Measurements from ENCODE around the gene OR51B5.
"Not testable (repeated sequence)": the region's sequence is repeated elsewhere in the genome, so short reads cannot be mapped to it uniquely, and the experiment has no call there.

The OR51B5 gene, protein sequence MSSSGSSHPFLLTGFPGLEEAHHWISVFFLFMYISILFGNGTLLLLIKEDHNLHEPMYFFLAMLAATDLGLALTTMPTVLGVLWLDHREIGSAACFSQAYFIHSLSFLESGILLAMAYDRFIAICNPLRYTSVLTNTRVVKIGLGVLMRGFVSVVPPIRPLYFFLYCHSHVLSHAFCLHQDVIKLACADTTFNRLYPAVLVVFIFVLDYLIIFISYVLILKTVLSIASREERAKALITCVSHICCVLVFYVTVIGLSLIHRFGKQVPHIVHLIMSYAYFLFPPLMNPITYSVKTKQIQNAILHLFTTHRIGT

DNA sequence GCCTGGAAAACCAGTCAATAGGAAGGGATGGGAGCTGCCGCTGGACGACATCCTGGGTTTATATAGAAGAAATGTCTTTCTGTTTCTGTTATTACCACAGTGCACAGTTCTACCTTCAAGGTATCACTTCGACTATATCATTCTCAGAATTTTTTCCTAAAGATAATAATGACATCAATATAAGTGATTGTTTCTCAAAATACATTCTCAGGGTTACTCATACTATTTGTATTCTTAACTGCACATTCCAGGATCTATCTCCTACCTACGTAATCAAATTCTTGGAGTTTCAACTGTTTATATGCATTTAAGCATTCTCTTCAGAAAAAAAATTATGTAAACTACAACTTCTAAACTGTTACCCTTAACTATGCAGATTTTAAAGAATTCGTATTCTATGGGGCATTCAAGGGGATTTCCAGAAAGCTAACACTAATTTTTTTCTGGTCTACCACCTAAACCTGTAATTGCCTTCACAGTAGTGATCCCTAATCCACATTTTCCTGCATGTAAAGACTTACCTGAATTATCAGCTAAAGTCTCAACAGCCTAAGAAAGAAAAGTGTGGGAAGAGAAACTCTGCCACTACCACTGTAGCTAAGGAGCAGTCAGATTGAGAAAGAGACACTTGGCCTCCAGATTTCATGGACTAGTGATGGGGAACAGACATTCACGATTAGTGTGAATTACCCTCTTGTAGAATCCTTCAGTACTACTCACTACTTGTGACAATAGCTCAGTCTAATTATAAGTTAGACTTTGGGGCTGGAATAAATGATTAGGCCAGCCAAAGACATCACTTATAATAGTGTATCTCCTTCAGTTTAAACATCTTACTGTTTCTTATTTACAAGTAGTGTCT, at the start of gene OR51B5:
TSS of gene OR51B5 (minus strand) at position 51 of the 862 bp plus-strand sequence. CDS start at position 51, 0 bp downstream.
- no peak for DNase-seq (ENCODE audit: low spot score)

DNA sequence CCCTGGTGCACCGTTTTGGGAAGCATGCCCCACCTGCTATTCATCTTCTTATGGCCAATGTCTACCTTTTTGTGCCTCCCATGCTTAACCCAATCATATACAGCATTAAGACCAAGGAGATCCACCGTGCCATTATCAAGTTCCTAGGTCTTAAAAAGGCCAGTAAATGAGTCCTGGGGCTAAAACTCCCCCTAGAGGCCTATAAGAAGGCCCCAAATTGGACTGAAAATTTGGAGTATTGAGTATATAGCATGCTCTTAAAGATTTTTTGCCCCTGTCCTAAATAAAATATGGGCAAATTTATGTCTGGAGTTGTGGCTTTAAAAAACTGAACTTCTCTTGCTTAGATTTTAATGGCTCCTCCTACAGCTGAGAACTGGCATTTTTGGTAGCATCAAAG, 46.9 kb upstream of the OR51B5 start:
- no peak for DNase-seq (ENCODE audit: low spot score)

DNA sequence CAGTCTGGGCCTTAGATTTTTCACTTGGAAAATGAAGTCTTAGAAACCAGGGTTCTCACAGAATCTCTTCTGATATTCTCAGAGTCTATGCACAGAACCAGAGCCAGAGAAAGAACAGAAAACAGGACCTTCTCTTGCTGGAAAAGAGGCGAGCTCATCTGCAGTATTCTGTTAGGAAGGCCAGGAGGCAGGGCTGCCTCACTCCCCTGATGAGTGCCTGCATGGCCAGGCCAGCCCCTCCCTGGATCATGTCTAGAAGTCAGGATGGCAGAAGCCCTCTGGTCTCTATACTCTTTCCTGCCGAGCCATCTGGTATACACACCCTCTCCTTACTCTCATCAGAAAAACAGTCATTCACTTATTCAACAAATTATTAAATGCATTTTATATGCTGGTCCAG, 41.0 kb upstream of the OR51B5 start:
- DNase-seq (ENCODE audit: low spot score) = no peak

DNA sequence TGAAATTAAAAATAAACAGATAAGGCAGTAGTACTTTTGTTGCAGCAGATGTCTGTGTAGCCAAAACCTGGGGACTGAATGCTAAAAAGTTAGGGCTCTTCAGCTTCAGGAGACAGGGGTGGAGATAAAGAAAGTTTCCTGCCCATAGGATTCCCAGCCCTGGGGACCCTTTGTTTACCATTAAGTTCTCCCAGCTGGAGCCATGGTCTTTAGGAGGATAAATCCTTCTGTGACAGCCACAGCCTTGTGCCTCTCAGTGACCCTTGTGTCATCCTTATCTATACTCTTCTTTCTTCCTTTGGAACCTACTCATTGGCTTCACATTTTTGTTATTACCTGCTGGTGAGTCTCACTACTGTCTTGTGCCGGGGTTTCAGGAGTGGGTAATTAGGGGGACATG, 40.3 kb upstream of the OR51B5 start, which contains the start of gene OR51M1:
TSS of gene OR51M1 (plus strand) at position 237 of the 400 bp plus-strand sequence. CDS start 5,587 bp downstream, outside the sequence.
- no peak for DNase-seq (ENCODE audit: low spot score)

DNA sequence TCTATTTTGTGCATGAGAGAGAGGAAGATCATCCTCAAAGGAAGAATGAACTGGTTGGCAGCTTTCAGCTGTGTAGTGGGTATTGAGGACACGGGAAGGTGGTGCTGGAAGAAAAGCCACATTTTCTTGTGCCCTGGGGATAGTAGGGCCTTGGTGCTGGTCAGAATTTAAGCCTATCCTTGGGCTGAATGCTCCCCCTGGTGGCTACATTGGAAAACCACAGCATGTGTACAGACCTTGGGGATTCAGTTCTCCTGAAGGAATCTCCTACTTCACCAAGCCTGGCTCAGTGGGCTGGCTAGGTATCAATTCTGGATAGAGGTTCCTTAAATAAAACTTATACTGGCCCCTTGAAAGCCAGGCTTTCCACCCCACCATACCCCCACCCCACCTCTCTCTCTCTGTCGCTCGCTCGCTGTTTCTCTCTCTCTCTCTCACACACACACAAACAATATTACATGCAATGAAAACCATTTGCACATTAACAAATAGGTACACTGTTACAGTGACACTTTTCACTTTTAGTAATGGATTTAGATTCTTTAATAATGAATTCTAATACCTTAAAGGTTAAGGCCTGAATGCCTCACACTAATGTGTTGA, 37.5 kb upstream of the OR51B5 start:
- DNase-seq (ENCODE audit: low spot score) = peak; percentile 36

DNA sequence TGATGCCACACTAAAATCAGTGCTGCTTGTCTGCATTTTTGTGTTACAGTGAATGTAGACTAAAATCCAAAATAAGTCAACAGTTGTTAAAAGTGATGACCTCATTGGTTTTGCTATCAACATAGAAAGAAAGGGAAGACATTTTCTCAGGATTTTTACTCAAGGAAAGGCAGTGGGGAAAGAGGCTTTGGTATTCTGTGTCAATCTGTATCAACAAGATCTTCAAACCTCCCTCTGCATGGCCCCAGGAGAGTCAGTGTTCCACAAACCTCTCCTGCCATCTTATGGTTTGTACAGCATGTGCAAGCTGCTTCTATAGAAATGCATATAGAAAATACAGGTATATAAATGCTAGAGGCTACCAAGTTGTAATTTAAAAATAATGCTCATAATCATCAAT, 26.5 kb upstream of the OR51B5 start:
- no peak for DNase-seq (ENCODE audit: low spot score)

DNA sequence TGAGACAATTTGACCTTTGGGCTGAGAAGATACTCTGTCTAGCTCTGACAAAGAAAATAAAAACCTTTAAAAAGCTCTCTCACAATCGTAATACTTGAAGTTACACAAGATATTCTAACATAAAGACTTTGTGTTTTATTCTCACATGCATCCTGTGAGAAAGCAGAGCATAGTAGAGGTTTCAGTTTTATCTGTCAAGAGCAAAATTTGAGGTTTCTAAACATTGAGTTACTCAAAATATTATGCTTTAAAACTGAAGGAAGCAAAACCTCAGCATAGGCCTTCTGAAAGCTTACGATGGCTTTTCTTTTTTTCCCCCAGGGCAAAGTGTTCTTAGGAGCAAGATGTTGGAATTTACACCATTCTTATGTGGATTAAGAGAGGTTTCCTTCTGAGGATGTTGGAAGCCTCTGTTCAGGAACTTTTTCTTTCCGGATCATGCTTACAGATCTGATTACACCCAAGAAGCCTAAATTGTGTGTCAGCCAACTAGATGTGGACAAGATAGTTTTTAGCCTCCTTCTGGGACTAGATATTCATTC, 25.2 kb upstream of the OR51B5 start:
- no peak for DNase-seq (ENCODE audit: low spot score)

DNA sequence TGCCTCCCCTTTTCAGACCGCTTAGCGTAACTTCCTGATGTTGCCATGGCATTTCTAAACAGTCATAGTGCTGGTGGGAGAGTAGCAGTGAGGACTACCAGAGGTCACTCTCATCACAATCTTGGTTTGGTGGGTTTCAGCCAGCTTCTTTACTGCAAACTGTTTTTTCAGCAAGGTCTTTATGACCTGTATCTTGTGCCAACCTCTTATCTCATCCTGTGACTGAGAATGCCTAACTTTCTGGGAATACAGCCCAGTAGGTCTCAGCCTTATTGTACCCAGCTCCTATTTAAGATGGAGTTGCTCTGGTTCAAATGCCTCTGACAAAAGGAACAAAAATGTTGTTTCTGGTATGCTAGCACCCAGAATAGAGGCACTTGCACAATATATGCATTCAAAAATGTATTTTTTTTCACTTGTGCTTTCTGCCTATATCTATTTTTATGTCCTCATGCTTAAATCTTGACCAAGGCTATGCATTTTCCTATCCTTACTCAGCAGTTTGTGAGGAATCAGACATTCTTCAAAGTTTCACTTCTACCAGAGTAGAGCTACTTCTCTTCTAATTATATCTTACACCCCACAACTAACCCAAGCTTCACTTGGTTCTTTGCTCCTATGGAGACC, 24.2 kb upstream of the OR51B5 start:
- no peak for DNase-seq (ENCODE audit: low spot score)

DNA sequence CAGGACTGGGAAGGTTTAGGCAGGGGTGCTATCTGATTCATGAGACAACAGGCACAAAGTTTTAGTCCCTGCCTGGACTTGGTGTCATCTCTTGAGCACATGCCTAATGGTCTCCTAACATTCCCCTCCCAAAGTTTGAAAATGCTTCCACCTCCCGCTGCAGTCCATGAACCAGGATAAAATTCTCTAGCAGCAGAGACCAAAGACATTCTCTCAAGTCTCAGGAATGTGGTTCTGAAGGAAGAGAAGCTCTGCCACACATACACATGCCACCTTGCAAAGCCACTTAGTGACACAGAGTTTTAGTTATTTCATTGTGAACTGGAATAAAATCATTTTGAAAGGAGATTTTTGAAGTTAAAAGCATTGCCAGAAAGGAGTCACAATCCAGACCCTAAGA, 23.5 kb upstream of the OR51B5 start:
- no peak for DNase-seq (ENCODE audit: low spot score)

DNA sequence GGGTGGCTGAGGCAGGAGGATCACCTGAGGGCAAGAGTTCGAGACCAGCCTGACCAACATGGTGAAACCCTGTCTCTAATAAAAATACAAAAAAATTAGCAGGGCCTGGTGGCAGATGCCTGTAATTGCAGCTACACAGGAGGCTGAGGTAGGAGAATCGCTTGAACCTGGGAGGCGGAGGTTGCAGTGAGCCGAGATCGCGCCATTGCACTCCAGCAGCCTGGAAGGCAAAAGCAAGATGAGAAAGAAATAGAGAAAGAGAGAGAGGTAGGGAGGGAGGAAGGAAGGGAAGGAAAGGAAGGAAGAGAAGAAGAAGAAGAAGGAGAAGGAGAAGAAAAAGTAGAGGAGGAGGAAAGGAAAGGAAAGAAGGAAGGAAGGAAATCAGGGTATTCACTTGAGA, 23.0 kb upstream of the OR51B5 start:
- not testable (repeated sequence) for DNase-seq (ENCODE audit: low spot score)

DNA sequence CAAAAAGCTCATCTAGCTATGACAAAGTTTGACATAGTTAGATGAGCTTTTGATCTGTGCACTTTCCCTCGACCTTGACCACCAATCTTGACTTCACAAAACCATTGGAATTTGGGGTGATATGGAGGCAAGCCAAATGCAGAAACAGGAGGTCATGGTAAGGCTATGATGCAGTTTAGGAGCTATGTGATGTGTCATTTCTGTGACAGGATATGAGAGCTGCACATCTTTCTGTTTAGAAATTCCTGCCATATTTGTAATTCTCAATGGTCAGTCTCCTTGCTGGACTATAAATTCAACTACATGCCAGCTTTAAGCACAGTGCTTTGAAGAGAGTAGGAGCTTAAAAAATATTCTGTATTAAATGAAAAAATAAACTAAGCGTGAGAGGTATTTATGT, 20.9 kb upstream of the OR51B5 start:
- no peak for DNase-seq (ENCODE audit: low spot score)

DNA sequence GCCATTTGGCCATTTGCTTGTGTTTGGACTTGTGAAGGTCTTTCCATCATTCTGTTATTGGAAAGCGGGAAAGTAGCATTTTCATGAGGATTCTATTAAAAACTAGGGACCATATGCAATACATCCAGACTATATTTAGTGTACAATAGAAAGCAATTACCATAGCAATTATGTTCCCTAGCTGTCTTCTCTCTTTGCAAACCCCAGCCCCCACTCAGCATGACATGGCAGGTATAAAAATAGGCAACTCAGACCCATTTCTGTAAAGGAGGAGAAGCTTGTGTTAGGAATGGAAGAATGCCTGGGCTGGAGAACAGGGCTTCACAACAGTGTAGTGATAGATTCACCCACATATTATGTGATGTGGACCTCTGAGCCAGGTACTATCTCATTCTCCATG, 20.4 kb upstream of the OR51B5 start:
- no peak for DNase-seq (ENCODE audit: low spot score)

DNA sequence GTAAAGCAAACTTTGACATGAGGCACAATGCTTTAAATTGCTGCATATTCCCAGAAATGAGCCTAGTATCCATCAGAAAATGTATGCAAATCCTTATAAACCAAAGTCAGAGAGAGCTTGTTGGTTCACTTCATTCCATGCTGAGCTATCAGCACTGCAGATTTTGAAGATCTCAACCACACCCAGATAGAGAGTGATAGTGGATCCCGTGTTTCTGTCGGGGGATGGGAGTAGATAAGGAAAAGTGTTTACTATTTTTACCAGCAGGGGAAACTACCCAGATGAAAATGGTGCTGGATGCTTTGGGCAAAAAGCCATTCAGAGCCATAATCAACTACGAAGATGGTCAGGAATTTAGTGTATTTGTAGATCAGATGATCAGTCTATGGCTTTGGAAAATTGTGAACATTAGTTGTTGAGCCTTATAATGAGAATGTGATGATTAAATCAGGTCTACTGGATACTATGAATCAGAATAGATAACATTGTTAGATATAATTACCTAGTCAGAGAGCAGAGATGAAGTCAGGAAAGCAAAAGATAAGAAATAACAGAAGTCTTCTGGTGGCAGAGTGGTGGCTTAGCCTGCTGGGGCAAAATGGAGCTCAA, 18.8 kb upstream of the OR51B5 start:
- no peak for DNase-seq (ENCODE audit: low spot score)

DNA sequence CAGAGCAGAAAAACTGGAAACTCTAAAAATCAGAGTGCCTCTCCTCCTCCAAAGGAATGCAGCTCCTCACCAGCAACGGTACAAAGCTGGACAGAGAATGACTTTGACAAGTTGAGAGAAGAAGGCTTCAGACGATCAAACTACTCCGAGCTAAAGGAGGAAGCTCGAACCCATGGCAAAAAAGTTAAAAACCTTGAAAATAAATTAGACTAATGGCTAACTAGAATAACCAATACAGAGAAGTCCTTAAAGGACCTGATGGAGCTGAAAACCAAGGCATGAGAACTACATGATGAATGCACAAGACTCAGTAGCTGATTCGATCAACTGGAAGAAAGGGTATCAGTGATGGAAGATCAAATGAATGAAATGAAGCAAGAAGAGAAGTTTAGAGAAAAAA, 12.7 kb upstream of the OR51B5 start:
- not testable (repeated sequence) for DNase-seq (ENCODE audit: low spot score)

DNA sequence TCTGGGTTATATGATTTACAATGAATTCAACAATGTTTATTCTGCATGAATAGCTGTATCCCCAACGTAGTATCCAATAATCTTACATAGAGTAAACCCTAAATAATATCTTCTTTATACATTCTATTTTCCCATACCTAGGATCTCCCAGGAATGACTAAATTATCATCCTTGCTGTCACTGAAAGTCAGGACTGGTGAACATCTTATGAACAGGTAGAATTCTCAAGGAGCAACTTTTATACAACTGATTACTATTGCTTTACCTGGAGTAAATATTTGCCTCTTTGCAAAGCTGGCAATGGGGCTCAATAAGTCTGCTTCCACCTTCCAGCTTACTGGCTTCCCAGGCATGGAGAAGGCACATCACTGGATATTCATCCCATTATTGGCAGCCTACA, 7.9 kb upstream of the OR51B5 start, which contains the start of gene OR51B6:
TSS of gene OR51B6 (plus strand) at position 301 of the 400 bp plus-strand sequence. CDS start at position 301, 0 bp downstream.
- no peak for DNase-seq (ENCODE audit: low spot score)

DNA sequence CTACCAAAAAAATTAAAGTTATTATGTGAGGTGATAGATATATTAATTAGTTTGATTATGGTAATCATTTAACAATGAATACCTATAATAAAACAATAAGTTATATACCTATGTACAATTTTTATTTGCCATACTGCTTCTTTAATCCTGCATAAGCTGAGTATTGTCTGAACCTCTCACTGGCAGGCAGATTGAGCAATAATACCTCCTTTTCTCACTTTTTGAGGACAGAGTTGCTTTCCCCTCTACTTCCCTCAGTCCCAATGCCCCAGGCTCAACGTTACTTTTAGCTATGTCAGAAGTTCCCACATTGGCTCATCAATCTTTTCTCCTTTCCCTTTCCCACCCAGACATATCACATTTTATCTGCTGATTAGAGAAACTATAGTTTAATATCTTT, 6.2 kb upstream of the OR51B5 start:
- DNase-seq (ENCODE audit: low spot score) = no peak

DNA sequence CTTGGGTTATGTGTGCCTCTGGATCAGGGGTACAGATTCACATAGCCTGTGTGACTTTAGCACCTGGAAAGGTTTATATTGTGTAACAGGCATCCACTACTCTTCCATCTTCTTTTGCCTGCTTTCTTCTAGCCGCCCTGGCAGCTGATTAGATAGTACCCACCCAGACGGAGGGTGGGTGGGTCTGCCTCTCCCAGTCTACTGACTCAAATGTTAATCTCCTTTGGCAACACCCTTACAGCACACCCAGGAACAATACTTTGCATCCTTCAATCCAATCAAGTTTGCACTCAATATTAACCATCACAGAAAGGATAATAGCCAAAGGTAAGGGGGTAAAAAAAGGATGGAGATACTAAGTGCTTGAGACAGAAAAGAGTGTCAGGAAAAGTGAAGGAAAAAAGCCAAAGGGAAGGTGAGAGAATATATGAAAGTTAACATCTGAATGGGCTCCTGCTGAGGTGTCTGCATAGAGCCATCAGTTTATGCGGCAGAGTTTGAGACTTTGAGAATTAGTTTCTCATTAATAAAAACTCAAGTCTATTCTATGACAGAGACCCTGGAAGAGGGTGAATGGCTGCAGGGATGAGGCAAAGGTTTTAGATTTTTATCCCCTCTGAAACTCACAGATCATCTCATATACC, 5.3 kb upstream of the OR51B5 start:
- DNase-seq (ENCODE audit: low spot score) = no peak

DNA sequence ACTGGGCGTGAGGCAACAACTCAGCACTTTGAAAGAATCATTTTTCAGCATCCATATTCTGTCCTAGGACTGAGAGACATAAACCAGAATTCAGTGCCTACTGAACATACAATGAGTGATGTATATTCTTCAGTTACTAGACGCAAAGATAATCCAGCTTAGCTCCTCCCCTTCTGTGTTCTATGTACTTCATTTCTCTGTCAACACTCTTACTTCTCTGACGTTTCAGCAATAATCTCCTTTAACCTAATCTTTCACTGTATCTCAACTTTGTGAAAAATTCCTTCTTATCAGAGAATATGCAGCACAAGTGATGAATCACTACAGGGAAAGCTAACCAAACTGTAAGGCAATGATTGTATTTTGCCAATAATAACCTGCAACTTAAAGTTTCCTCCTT, 2.5 kb upstream of the OR51B5 start:
- no peak for DNase-seq (ENCODE audit: low spot score)

DNA sequence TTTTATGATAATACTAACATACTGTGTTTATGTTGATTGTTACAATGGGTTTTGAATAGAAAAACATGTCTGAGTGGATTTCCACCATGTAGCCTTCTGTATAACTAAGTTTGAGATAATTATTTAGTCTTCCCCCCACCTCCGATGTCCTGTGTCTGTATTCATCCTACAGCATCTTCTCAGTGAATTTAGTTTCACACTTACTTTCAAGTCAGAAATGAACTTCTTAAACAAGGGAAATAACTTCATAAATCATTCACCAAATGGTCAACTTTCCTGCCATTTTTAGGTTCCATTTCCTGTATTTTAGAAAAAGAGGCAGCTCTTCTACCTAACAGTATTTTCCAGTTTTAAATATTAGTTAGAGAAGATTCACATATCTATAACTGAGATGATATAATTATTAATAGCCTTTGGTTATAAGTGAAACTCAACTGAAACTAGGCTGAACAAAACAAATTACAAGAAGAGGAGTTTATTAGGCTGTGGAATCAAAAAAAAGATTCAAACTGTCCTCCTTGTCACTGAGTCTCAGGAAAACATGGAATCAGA, 3.5 kb downstream of the OR51B5 start:
- no peak for DNase-seq (ENCODE audit: low spot score)

DNA sequence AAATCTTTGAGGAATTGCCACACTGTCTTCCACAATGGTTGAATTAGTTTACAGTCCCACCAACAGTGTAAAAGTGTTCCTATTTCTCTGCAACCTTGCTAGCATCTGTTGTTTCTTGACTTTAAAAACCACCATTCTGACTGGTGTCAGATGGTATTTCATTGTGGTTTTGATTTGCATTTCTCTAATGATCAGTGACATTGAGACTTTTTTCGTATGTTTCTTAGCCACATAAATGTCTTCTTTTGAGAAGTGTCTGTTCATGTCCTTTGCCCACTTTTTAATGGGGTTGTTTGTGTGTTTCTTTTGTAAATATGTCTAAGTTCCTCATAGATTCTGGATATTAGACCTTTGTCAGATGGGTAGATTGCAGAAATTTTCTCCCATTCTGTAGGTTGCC, 6.1 kb downstream of the OR51B5 start:
- not testable (repeated sequence) for DNase-seq (ENCODE audit: low spot score)

DNA sequence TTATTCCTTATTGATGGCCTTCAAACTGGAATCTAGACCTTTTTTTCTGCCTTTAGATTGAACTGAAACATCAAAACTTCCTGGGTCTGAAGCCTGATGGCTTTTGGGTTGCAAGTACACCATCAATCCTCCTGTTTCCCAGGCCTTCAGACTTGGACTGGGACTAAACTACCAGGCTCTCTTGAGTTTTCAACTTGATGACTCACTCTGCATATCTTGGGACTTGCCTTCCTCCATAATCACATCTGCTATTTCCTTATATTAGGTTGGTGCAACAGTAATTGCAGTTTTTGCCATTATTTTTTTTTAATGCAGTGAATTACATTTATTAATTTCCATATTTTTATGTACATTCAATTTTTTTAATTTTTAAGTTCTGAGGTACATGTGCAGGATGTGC, 7.0 kb downstream of the OR51B5 start:
- no peak for DNase-seq (ENCODE audit: low spot score)
